ENCODE results near the gene SLC10A2.

The SLC10A2 gene

DNA sequence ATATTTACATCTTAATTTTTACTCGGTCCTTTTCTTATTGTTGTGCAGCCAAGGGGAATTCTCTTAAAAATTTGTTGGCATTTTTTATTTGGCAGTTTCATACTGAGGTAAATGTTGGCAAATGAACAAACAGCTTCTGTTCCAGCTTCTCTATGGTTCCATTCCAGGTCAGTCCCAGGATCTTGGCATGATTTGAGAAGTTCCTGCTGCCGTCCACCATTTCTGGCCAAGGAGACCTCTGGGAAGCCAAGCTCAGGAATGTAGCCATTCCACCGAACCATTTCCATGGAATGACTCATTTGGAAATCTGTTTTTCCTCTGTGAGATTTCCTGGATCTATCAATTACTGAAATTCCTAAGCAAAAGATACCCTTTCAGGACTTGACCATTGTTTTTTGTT, 43.9 kb downstream of the SLC10A2 start:
- no peak for TF ChIP-seq CTCF (IDR thresholded peaks at IDR 0.05)

DNA sequence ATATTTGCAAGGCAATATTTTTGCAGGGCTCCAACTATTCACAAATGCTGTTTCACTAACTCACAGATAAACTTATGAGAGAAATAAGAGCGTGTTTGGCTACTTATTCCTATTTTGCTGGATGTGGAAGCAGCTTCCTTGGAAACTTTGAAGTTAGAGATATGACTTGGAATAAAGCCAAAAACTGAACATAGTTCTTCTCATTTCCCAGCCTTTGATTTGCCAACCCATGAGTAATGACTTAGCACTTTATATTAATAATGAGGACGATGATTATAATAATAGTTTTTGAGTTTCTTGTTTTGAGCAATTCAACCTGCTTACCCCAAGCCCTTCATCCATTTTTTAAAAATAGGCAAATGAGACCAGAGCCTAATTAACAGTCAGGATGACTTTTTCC, 47.7 kb downstream of the SLC10A2 start:
- no peak for TF ChIP-seq CTCF (IDR thresholded peaks at IDR 0.05)

DNA sequence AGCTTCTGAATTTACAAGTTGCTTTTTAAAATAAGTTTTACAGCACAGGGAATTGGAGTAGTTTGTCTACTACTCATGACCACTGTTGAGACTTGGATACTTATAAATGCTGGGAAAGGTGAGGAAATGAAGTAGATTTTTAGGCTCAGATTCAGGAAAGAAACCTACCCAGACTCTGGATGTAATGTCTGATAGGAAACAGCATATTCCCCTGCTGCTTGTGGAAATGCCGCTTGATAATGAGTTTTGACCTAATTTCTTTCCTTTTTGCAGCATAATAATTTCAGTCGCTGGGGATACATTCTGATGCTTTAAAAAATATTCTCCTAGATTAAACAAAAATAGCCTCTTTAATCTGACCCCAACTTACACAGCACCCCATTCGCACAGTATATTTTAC, 53.6 kb downstream of the SLC10A2 start:
- no peak for TF ChIP-seq CTCF (IDR thresholded peaks at IDR 0.05)

GRCh38 chr13:103009051-103009840, 57.0 kb downstream of the SLC10A2 start:
- TF ChIP-seq CTCF (IDR thresholded peaks at IDR 0.05): no peak

- no peak for TF ChIP-seq CTCF (IDR thresholded peaks at IDR 0.05)
These were observed 58.8 kb downstream of the SLC10A2 start for GRCh38 chr13:103007427-103007762.

DNA sequence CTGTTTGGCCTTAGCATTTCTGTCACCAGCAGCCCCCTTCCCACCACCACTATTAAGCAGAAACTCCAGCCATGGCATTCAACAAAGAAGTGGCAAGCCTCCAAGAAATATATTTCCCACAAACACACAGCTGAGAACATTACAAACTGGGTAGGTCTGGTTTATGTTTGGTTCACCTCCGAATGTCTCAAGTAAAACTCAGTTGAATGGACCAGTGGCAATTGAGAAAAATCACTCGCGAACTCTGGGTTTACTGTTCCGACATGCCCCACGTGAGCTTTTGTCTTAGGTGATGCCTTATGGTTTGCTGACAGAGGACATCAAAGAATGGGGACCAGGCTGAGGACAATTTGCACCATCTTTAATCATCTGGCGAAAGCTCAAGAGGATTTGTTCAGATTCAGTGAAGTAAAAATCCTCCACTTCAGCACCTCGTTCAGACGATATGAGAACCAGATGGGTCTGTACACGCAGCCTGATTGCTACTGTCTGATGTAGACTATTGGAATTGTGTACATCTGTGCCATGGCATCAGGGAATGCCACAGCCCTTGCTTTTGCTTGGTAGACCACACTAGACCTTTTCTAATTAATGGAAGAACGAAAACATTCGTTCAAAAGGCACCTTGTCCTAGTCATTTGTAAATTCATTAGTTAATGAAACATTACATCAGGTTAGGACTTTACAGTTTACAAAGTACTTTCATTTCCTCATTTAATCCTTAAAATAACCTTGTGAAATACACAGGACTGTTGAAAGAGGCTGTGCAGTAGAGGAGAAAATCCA, 59.4 kb downstream of the SLC10A2 start:
- no peak for TF ChIP-seq CTCF (IDR thresholded peaks at IDR 0.05)

DNA sequence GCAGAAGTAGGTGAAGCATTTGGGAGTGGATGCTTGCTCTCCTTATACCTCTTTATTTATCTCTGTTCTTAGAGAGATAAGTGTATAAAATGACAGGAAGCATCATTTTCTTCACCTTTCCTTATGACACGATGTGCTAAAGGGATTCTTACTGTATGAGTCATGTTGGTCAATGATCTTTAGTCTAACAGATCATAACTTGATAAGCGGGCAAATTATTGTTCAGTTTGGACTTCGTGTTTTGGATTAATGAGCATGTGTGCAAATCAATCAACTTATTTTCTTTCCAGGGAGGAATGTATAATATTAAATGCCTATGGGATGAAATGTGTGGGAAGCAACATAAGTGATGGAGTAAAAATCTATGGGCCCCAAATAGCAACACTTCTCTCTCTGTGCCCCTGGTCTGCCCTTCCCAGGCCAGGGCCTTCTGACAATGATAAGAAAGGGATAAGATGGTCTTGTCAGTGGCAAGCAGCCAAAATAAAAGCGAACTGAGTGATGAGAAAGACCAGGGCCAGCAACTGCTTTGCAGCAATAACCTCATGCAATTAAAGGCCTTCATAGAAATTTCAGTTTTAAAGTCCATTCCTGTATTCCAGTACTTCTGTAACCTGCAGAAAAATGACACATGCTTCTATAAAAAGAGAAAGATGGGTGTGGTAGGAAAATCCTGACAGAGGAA, 61.4 kb downstream of the SLC10A2 start:
- no peak for TF ChIP-seq CTCF (IDR thresholded peaks at IDR 0.05)
